Skeletal muscle cell (primary cell): ENCODE data around the gene CFAP299.
"Not testable (repeated sequence)": the region's sequence is repeated elsewhere in the genome, so short reads cannot be mapped to it uniquely, and the experiment has no call there.

Experiments used
- DNase-seq: peaks from one replicate; pipeline ENCODE4 v3.0.0-alpha.2; 2010; ENCODE audit warnings: low read depth
- H3K4me3 ChIP-seq: 2 replicates; pipeline ENCODE4 v1.5.1; 2011; ENCODE audit warnings: low read depth, mild to moderate bottlenecking, control low read depth, low read length, moderate library complexity

CFAP299 gene

DNA sequence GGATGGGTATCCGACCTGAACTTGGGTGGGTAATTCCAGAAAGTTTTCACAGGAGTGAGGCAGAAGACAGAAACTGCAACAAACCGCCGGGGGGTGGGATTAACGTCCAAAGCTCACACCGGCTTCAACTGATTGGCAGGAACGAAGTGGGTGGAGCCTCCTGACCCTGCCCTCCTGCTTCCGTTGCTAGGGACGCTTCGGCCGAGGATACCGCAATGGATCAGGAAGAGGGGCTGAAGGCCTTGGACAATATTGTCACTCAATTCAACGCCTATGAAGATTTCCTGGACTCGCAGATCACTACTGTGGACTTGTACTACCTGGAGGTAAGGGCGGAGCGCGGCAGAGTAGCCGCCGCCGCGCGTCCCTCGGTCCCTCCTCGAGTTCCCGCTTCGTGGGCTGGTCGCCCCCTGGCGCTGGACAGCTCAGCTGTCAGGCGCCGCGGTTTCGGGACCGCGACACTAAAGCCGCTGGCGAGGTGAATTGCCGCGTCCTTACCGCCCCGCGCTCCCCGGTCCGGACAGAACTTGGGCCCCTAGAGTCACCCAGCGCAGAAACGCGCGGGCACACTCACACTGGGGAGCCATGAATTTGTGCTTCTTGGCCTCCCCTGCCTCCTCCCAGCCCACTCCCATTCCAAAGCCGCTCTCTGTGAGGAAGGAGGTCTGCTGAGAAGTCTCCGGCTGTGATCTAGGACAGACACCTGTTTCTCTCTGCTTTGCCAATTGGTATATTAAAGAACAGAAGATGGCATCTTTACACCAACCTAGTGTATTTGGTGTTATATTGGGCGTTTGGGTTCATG lies at the start of gene CFAP299:
CFAP299 (plus strand) TSS at position 177 of the 805 bp plus-strand sequence.
- H3K4me3 ChIP-seq, result peak within 1 kb of the TSS; percentile 80
- DNase-seq, result peak; percentile 65

DNA sequence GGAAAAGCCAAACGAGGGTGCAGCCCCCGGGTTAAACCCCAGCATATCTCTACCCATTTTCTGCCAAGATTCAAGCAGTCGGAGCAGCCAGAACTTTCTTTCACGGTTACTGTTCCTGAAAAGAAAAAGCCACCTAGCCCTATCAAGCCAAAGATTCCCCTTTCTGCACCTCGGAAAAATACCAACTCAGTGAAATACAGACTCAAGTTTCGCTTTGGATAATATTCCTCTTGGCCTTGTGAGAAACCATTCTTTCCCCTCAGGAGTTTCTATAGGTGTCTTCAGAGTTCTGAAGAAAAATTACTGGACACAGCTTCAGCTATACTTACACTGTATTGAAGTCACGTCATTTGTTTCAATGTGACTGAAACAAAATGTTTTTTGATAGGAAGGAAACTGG lies 49.1 kb upstream of the CFAP299 start:
- DNase-seq, result no peak
- no peak overlapping the region for H3K4me3 ChIP-seq

DNA sequence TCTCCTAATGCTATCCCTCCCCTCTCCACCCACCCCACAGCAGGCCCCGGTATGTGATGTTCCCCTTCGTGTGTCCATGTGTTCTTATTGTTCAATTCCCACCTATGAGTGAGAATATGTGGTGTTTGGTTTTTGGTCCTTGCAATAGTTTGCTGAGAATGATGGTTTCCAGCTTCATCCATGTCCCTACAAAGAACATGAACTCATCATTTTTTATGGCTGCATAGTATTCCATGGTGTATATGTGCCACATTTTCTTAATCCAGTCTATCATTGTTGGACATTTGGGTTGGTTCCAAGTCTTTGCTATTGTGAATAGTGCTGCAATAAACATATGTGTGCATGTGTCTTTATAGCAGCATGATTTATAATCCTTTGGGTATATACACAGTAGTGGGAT lies 44.9 kb upstream of the CFAP299 start:
- H3K4me3 ChIP-seq, DNase-seq: not testable (repeated sequence)

DNA sequence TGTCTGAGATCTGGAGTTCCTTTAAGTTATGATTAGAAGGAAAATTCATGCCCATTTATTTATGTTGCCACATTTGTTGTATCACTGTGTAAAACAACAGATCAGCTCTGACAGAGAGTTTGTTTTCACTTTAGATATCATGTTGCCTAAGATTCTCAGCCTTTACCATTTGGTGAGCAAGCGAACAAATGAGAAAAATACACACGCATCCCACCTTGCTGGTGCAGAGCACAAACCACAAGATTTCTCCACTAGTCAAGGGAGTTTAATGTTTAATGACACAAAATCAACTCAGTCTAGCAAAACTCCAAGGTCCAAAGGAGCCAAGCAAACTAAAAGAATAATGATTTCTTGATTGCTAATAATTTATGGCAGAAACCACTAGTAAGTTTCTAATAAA lies 41.3 kb upstream of the CFAP299 start:
- DNase-seq, result no peak
- H3K4me3 ChIP-seq, result no peak overlapping the region

GRCh38 chr4:80295336-80295735 lies 40.2 kb upstream of the CFAP299 start:
- DNase-seq, result no peak
- H3K4me3 ChIP-seq, result no peak overlapping the region

DNA sequence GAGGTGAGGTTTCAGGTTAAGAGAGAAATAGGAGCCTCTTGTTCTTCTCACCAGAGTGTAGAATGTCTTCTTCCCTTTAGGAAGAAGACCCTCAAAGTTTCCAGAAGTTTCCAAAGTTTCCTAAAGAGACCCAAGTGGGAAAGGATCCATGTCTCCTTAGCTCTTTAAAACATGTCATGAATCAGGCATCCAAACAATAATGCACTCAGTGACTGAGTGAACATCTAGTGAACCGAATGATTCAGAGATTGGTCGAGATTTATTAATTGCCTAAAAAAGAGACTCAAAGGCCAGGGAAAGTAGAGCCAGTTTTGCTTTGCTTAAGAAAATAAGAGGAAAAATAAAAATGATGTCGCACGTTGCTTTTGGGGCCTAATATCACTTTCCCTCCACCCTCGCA lies 39.7 kb upstream of the CFAP299 start:
- H3K4me3 ChIP-seq, result no peak overlapping the region
- no peak for DNase-seq

DNA sequence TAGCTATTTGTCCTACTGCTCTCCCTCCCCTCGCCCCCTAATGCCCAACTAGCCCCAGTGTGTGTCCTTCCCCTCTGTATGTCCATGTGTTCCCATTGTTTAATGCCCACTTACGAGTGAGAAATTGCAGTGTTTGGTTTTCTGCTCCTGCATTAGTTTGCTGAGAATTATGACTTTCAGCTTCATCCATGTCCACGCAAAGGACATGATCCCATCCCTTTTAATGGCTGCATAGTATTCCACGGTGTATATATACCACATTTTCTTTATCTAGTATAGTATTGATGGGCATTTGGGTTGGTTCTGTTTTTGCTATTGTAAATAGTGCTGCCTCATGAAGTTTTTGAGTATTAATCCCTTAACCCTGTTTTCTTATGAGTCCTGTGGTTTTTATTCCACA lies 33.6 kb upstream of the CFAP299 start:
- no peak for DNase-seq
- H3K4me3 ChIP-seq, result no peak overlapping the region

- DNase-seq, result no peak
- no peak overlapping the region for H3K4me3 ChIP-seq
Measured at GRCh38 chr4:80302616-80303223, 32.8 kb upstream of the CFAP299 start.

DNA sequence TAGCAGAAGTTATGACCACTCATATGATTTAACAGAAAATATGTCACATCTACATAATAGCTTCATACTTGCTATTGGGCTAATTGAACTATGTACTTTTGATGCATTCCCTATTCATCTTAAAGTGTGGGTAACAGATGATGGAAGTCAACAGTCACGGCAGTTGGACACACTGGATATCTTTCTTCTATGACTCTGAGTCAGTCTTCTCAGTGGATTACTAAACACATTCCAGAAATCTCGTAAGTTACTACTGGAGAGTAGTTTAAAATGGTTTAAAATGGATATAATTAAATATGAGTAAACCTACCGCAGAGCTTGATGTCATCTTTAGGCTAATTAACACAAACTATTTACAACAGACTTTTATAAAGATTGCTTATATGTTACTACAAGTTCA lies 30.1 kb upstream of the CFAP299 start:
- no peak overlapping the region for H3K4me3 ChIP-seq
- no peak for DNase-seq

GRCh38 chr4:80306260-80306659 lies 29.3 kb upstream of the CFAP299 start:
- no peak overlapping the region for H3K4me3 ChIP-seq
- no peak for DNase-seq

GRCh38 chr4:80307183-80307735 lies 28.3 kb upstream of the CFAP299 start:
- H3K4me3 ChIP-seq, result no peak overlapping the region
- DNase-seq, result no peak

DNA sequence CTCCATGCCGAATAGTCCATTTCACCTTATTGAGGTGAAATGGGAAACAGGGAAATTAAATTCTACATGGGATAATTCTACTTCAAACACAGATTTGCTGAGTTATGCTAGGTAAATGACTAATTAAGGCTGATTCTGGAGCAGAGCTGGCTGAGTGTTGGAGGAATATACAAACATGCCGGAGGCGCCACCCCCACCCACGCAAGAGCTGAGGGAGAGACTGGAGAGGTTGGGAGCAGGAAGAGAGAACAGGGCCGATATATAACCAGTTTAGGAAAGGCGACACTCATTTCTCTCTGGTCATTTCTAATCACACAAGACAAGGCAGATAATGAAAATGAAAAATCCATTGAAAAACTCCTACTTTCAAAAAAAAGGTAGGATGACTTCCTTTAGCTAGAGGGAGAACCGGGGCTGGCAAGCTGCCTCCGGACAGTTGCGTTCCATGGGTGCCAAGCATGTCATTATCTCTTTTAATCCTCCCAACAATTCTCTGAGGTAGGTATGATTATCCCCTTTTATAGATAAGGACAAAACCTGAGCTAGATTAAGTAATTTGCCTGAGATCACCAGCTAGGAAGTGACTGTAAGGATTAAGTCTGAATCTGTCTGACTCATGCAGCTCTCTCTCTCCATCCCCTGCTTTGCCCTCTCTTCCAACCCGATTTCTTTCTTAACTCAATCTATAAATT lies 27.6 kb upstream of the CFAP299 start:
- peak; percentile 47 for DNase-seq
- H3K4me3 ChIP-seq, result peak overlapping the region; percentile 0

- no peak overlapping the region for H3K4me3 ChIP-seq
Measured at GRCh38 chr4:80308466-80308822, 27.1 kb upstream of the CFAP299 start.

DNA sequence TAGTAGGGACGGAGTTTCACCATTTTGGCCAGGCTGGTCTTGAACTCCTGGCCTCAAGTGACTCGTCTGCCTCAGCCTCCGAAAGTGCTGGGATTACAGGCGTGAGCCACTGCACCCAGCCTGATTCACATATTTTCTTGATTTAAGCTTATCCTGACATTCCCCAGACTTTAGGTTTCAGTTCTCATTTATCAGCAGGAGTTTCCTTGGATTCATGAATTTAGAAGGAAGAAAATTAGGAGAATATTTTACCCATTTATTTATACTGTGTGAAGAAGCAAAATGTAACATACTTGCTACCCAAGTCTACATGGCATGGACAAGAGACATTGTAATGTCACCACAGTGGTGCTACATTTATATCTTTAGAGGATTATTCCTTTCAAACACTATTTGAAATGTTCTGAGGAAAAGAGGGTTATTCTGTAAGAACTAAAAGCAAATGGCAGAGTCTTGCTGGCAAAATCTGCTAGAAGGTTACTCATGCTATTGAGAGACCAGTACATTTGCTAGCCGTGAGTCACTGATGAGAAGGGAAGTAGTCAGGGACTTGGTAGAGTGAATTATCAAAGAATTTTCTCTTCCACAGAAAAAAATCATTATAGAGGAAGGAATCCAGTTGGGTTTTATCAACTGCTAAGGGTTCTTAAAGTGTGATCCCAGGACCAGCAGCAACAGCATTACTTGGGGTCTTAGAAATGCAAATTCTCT lies 26.1 kb upstream of the CFAP299 start:
- H3K4me3 ChIP-seq, result no peak overlapping the region
- DNase-seq, result peak; percentile 81

More at GRCh38 chr4:80308466-80308822, 27.1 kb upstream of the CFAP299 start:
- no peak for DNase-seq

DNA sequence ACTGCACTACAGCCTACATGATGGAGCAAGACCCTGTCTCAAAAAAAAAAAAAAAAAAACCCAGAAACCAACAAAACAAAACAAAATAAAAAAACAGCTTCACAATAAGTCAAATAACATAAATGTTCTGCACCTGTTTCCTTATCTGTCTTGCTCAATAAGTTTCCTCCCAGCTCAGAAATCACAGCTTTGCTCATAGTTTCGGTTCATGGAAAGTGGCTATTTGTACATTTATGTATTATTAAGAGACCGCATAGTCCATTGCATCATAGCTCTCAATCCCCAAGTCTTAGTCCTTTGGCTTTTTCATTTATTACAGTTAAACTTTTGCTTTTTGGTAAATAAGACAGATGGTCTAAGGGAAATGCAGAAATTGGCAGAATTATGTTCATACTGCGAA lies 24.4 kb upstream of the CFAP299 start:
- no peak for DNase-seq
- no peak overlapping the region for H3K4me3 ChIP-seq

- no peak for DNase-seq
- H3K4me3 ChIP-seq, result no peak overlapping the region
Measured at GRCh38 chr4:80312124-80312523, 23.4 kb upstream of the CFAP299 start.

DNA sequence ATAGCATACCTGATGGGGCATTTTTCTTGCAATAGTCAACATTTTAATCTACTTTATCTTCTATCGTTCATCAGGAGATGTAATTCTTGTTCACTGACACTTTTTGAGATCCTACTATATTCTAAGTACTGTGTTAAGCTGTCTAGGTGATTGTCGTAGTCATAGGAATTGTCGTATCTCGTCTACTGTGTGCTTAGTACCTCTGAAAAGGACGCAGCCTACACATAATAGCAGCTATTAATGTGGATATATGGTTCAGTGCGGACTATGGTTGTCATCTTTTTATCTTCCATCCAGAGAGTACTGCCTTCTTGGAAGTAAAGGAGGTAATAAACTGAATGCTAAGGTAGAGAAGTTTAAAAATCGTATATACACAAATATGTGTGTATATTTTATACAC lies 21.9 kb upstream of the CFAP299 start:
- DNase-seq, result no peak
- no peak overlapping the region for H3K4me3 ChIP-seq

GRCh38 chr4:80315848-80316247 lies 19.7 kb upstream of the CFAP299 start:
- DNase-seq, H3K4me3 ChIP-seq: not testable (repeated sequence)

DNA sequence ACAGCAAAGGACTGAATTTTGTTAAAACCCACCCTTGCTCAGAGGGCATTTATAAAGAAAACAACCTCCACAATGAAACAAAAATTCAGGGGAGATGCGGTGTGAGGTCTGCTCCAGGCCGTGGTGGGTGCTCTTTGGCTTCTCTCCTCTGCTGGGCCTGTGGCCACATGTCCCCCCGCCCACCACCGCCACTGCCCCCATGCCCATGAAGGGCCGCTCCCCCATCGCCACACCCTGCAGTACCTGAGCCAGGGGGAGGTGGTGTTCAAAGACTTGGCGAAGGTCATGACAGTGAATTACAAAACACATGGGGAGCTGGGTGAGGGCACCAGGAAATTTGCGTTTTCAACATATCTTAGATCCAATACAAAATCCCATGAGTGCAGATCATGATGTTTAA lies 14.2 kb upstream of the CFAP299 start:
- DNase-seq, result no peak
- H3K4me3 ChIP-seq, result no peak overlapping the region

- H3K4me3 ChIP-seq, result no peak overlapping the region
- DNase-seq, result no peak
Measured at GRCh38 chr4:80321776-80322175, 13.8 kb upstream of the CFAP299 start.
